Thymus (tissue), 14 donors: ENCODE results near the gene SYT10. TPM values are rescaled to one million over a fixed set of nuclear protein-coding genes. Genes with fewer than 3 reads are reported as not detected.
A peak's percentile ranks its signal among the peaks of the same experiment; 100 is the strongest.

ENCODE experiments used
- DNase-seq, 9 donors: peaks; one replicate each; pipeline ENCODE4 v3.0.0-alpha.2; 2013; ENCODE audit warnings: low spot score in 9 of 9, low read depth in 6 of 9, missing footprints in 1 of 9
- H3K27ac ChIP-seq, 2 donors: one replicate each; pipeline ENCODE4 v1.5.1; 2013; ENCODE audit warnings: control low read depth in 1 of 2, low read depth in 1 of 2, low read length in 1 of 2, mild to moderate bottlenecking in 1 of 2, moderate library complexity in 1 of 2
- H3K27me3 ChIP-seq, 2 donors: one replicate each; pipeline ENCODE4 v1.5.1; 2013; ENCODE audit warnings: low read length in 1 of 2; ENCODE audit not compliant: control insufficient read depth in 2 of 2, insufficient read depth in 1 of 2
- H3K36me3 ChIP-seq, 2 donors: one replicate each; pipeline ENCODE4 v1.5.1; 2013; ENCODE audit warnings: low read length in 1 of 2, mild to moderate bottlenecking in 1 of 2, moderate library complexity in 1 of 2; ENCODE audit not compliant: control insufficient read depth in 2 of 2, insufficient read depth in 2 of 2
- H3K4me1 ChIP-seq, 2 donors: one replicate each; pipeline ENCODE4 v1.5.1; 2013; ENCODE audit warnings: low read length in 2 of 2; ENCODE audit not compliant: control insufficient read depth in 2 of 2, insufficient read depth in 2 of 2
- H3K4me3 ChIP-seq, 2 donors: one replicate each; pipeline ENCODE4 v1.5.1; 2013; ENCODE audit warnings: low read length in 2 of 2, control low read depth in 1 of 2, mild to moderate bottlenecking in 1 of 2
- H3K9me3 ChIP-seq, 2 donors: one replicate each; pipeline ENCODE4 v1.5.1; 2013; ENCODE audit warnings: low read length in 1 of 2, mild to moderate bottlenecking in 1 of 2; ENCODE audit not compliant: control insufficient read depth in 2 of 2, insufficient read depth in 1 of 2
- WGBS: extraction: QIAGEN DNeasy Blood & Tissue Kit; methylation state at CpG from one replicate; pipeline ENCODE4 v1.1.7; 2013; 5-methylcytosine and 5-hydroxymethylcytosine counted together
- long read RNA-seq, 10 donors: transcript quantifications; one replicate each; lab custom pipeline, GENCODE V29; 2026
- polyA plus RNA-seq: library from polyadenylated mRNA; stranded (reverse); fragments of 200-250 nt; gene quantifications from one replicate; pipeline ENCODE4 v1.2.3, GENCODE V29; 2013
- total RNA-seq: library from RNA; stranded (reverse); fragments of 120-200 nt; gene quantifications from one replicate; pipeline ENCODE4 v1.2.4, GENCODE V29; 2013
- donor health status: healthy.

The SYT10 gene, protein sequence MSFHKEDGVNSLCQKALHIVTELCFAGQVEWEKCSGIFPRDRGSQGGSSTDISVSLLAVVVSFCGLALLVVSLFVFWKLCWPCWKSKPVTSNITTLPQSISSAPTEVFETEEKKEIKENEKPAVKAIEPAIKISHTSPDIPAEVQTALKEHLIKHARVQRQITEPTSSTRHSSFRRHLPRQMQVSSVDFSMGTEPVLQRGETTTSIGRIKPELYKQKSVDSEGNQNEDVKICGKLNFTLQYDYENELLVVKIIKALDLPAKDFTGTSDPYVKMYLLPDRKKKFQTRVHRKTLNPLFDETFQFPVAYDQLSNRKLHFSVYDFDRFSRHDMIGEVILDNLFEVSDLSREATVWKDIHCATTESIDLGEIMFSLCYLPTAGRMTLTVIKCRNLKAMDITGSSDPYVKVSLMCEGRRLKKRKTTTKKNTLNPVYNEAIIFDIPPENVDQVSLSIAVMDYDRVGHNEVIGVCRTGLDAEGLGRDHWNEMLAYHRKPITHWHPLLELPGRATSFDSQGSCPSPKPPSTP
- total RNA-seq (under 0.01 TPM), polyA plus RNA-seq (not detected)
- long read RNA-seq, donor 1 = 0 reads
- long read RNA-seq, donor 2 = 0 reads
- long read RNA-seq, donor 3 = 0 reads
- long read RNA-seq, donor 4 = 0 reads
- long read RNA-seq, donor 5 = 0 reads
- long read RNA-seq, donor 6 = 0 reads
- long read RNA-seq, donor 7 = 0 reads
- long read RNA-seq, donor 8 = 0 reads
- long read RNA-seq, donor 9 = 0 reads
- long read RNA-seq, donor 10 = 0 reads

GRCh38 chr12:33439587-33440011 is at the start of gene SYT10:
Gene SYT10, minus strand, starts transcription at chr12:33439819. Its CDS starts 297 bp downstream, at chr12:33439522.
- Histone ChIP-seq H3K4me3 (peak within 1 kb of the TSS in 1 of 2 donors; percentile 43), H3K27me3 (peaks cover 29 to 34% of the 10 kb centered on the region in 2 donors), H3K9me3 (peaks cover 0 to 4% of the 10 kb centered on the region in 2 donors), H3K27ac (no peak within 1 kb of the TSS), H3K4me1 (no peaks in the 10 kb centered on the region), H3K36me3 (no peaks in the 10 kb centered on the region)
- WGBS = 6% methylated on average over 49 of the region's 49 CpGs
- no peak for DNase-seq

DNA sequence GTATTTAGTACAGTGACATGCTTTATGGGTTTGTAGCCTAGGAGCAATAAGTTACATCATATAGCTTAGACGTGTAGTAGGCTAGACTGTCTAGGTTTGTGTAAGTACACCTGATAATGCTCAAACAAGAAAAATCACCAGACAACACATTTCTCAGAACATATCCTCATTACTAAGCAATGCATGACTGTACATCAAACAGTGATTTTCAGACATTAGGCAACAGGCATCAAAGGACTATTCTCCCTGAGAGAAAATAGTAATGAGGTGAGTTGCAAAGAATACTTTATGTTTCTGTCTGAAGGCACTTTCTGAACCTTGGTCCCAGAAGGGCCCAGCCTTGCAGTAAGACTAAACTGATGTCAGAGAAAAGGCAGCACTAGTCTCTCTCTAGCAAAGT is 48.4 kb upstream of the SYT10 start:
- Histone ChIP-seq H3K27ac (no peak overlapping the region), H3K9me3 (peaks cover 3 to 5% of the 10 kb centered on the region in 2 donors), H3K27me3 (no peaks in the 10 kb centered on the region), H3K36me3 (no peaks in the 10 kb centered on the region), H3K4me1 (no peaks in the 10 kb centered on the region), H3K4me3 (no peak overlapping the region)
- no peak for DNase-seq
- 77% methylated on average over 1 of the region's 1 CpG for WGBS

GRCh38 chr12:33486058-33486457 is 46.4 kb upstream of the SYT10 start:
- no peak overlapping the region for H3K4me3 ChIP-seq
- H3K27ac ChIP-seq = no peak overlapping the region
- no peaks in the 10 kb centered on the region for H3K27me3 ChIP-seq
- no peaks in the 10 kb centered on the region for H3K9me3 ChIP-seq
- no peaks in the 10 kb centered on the region for H3K4me1 ChIP-seq
- DNase-seq = no peak
- 82% methylated on average over 2 of the region's 2 CpGs for WGBS
- H3K36me3 ChIP-seq = no peaks in the 10 kb centered on the region

GRCh38 chr12:33484161-33484560 is 44.5 kb upstream of the SYT10 start:
- WGBS = 78% methylated on average over 1 of the region's 1 CpG
- H3K27ac ChIP-seq = no peak overlapping the region
- H3K27me3 ChIP-seq = no peaks in the 10 kb centered on the region
- H3K4me1 ChIP-seq = no peaks in the 10 kb centered on the region
- H3K36me3 ChIP-seq = no peaks in the 10 kb centered on the region
- no peak for DNase-seq
- no peaks in the 10 kb centered on the region for H3K9me3 ChIP-seq
- H3K4me3 ChIP-seq = no peak overlapping the region

DNA sequence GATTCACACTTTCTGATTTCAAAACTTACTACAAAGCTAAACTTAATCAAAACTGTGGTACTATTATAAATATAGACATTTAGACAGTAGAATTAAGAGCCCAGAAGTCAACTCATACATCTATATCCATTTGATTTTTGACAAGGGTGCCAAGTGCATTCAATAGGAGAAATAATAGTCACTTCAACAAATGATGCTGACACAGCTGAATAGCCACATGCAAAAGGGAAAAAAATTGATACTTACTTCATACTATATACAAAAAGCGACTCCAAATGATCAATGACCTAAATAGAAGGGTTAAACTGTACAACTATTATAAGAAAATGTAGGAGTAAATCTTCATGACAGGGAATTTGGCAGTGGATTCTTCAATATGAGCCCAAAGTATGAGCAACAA is 40.7 kb upstream of the SYT10 start:
- H3K9me3 ChIP-seq = no peaks in the 10 kb centered on the region
- WGBS = 82% methylated on average over 1 of the region's 1 CpG
- H3K4me1 ChIP-seq = no peaks in the 10 kb centered on the region
- no peaks in the 10 kb centered on the region for H3K36me3 ChIP-seq
- H3K27me3 ChIP-seq = no peaks in the 10 kb centered on the region
- DNase-seq = no peak
- no peak overlapping the region for H3K4me3 ChIP-seq
- H3K27ac ChIP-seq = no peak overlapping the region

GRCh38 chr12:33476058-33476457 is 36.4 kb upstream of the SYT10 start:
- no peak for DNase-seq
- H3K9me3 ChIP-seq = no peaks in the 10 kb centered on the region
- H3K27ac ChIP-seq = no peak overlapping the region
- WGBS = 92% methylated on average over 1 of the region's 1 CpG
- no peaks in the 10 kb centered on the region for H3K27me3 ChIP-seq
- no peak overlapping the region for H3K4me3 ChIP-seq
- no peaks in the 10 kb centered on the region for H3K36me3 ChIP-seq
- no peaks in the 10 kb centered on the region for H3K4me1 ChIP-seq

GRCh38 chr12:33472299-33472698 is 32.7 kb upstream of the SYT10 start:
- Histone ChIP-seq H3K9me3 (no peaks in the 10 kb centered on the region), H3K27ac (no peak overlapping the region), H3K4me3 (no peak overlapping the region), H3K4me1 (no peaks in the 10 kb centered on the region), H3K36me3 (no peaks in the 10 kb centered on the region), H3K27me3 (no peaks in the 10 kb centered on the region)
- 89% methylated on average over 1 of the region's 1 CpG for WGBS
- no peak for DNase-seq

DNA sequence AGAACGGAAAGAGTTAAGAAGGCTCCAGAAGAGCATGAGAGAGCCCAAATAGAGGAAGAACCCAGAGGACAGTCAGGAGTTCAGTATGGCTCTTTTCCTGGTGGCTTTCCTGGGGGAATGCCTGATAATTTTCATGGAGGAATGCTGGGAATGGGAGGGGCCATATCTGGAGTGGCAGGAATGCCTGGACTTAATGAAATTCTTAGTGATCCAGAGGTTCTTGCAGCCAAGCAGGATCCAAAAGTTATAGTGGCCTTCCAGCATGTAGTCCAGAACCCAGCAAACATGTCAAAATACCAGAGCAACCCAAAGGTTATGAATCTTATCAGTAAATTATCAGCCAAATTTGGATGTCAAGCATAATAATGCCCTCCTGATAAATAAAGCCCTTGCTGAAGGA is 15.5 kb upstream of the SYT10 start:
- no peak overlapping the region for H3K27ac ChIP-seq
- H3K9me3 ChIP-seq = no peaks in the 10 kb centered on the region
- no peak for DNase-seq
- no peaks in the 10 kb centered on the region for H3K27me3 ChIP-seq
- no peak overlapping the region for H3K4me3 ChIP-seq
- H3K4me1 ChIP-seq = no peaks in the 10 kb centered on the region
- WGBS = 94% methylated on average over 1 of the region's 1 CpG
- no peaks in the 10 kb centered on the region for H3K36me3 ChIP-seq

GRCh38 chr12:33450480-33450879 is 10.9 kb upstream of the SYT10 start:
- Histone ChIP-seq H3K27me3 (no peaks in the 10 kb centered on the region), H3K27ac (no peak overlapping the region), H3K36me3 (no peaks in the 10 kb centered on the region), H3K4me1 (no peaks in the 10 kb centered on the region), H3K9me3 (no peaks in the 10 kb centered on the region), H3K4me3 (no peak overlapping the region)
- no peak for DNase-seq
- WGBS = 92% methylated on average over 3 of the region's 3 CpGs
